Ascending aorta (tissue), 2 donors: ENCODE data around the gene RPL34. TPM values are rescaled to one million over a fixed set of nuclear protein-coding genes. Genes with fewer than 3 reads are reported as not detected.

Source experiments
- DNase-seq, 2 donors: peaks; one replicate each; pipeline ENCODE4 v3.0.0-alpha.2; 2019; ENCODE audit warnings: low spot score in 2 of 2
- H3K27ac ChIP-seq, 2 donors: fragments of 200-600 bp; sonication (generic); one replicate each; pipeline ENCODE4 v1.5.1; 2016 to 2017; ENCODE audit warnings: mild to moderate bottlenecking in 1 of 2
- H3K27me3 ChIP-seq: fragments of 200-600 bp; sonication (generic); one replicate; pipeline ENCODE4 v1.5.1; 2017
- H3K36me3 ChIP-seq, 2 donors: fragments of 200-600 bp; sonication (generic); one replicate each; pipeline ENCODE4 v1.5.1; 2016
- H3K4me1 ChIP-seq, 2 donors: fragments of 200-600 bp; sonication (generic); one replicate each; pipeline ENCODE4 v1.5.1; 2016 to 2017; ENCODE audit warnings: mild to moderate bottlenecking in 1 of 2
- H3K4me3 ChIP-seq, 2 donors: fragments of 200-600 bp; sonication (generic); one replicate each; pipeline ENCODE4 v1.5.1; 2016 to 2017; ENCODE audit warnings: mild to moderate bottlenecking in 1 of 2
- H3K9me3 ChIP-seq, 2 donors: fragments of 200-600 bp; sonication (generic); one replicate each; pipeline ENCODE4 v1.5.1; 2016
- intact Hi-C: fragments of 100-400 bp; cut with DNase I; formaldehyde crosslinking; loops from one replicate; pipeline ENCODE4 v1.15.1; 2023
- total RNA-seq: library from RNA; depleted of rRNA; stranded (reverse); fragments of >200 nt; gene quantifications from one replicate; pipeline ENCODE4 v1.1.0, GENCODE V29; 2016
- TF ChIP-seq, protein P1 (sequence below), 3 experiments: fragments of 200-600 bp in 2 of 3; fragments of 450-650 bp in 1 of 3; sonication (generic) in 2 of 3; IDR thresholded peaks; one replicate each; pipeline ENCODE4 v1.5.1; 2016 to 2019; ENCODE audit warnings: antibody characterized with exemption in 3 of 3, mild to moderate bottlenecking in 1 of 3, moderate library complexity in 1 of 3

RPL34 gene
- total RNA-seq, 1 donor from 2014 or later, result 571 TPM

DNA sequence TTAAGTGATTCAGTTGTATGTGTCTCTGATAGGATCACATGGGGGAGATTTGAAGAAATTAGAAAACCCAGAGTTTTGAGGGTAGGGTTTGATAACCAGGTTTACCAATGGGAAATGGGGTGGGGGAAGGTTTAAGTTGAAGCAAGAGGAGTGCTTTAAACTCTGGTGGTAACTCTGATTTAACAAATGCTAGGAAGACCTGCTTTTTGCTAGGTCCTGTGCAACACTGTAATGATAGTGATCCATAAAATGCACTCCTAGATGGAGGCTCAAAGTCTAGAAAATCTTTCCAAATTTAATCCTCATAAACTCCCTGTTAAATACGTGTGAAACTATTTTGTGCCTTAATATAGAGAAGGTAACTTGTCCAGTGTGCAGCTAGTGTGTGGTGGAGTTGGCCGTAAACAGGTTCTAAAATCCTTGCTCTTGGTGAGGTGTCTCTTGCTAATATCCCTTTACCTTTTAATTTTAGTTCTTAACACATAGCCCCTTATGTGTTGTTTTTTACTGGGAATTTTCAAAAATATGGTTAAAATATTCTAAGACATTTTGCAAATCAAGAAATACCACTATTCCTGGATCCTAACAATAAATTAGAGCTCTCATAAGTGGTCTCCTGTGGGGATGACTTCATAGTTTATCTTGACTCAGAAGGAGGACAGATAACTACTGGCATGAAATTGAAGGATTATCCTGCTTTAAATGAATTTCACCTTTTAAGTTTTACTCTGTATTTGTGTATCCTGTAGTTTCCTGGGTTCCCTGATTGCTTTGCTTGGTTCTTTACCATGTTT, 4.1 kb downstream of the RPL34 start:
- H3K27me3 ChIP-seq, result no peaks in the 10 kb centered on the region
- no peak for DNase-seq
- peaks cover 3 to 11% of the 10 kb centered on the region in 2 donors for H3K4me1 ChIP-seq
- no peaks in the 10 kb centered on the region for H3K9me3 ChIP-seq
- TF ChIP-seq, protein P1, sequence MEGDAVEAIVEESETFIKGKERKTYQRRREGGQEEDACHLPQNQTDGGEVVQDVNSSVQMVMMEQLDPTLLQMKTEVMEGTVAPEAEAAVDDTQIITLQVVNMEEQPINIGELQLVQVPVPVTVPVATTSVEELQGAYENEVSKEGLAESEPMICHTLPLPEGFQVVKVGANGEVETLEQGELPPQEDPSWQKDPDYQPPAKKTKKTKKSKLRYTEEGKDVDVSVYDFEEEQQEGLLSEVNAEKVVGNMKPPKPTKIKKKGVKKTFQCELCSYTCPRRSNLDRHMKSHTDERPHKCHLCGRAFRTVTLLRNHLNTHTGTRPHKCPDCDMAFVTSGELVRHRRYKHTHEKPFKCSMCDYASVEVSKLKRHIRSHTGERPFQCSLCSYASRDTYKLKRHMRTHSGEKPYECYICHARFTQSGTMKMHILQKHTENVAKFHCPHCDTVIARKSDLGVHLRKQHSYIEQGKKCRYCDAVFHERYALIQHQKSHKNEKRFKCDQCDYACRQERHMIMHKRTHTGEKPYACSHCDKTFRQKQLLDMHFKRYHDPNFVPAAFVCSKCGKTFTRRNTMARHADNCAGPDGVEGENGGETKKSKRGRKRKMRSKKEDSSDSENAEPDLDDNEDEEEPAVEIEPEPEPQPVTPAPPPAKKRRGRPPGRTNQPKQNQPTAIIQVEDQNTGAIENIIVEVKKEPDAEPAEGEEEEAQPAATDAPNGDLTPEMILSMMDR (IDR thresholded peaks at IDR 0.05), result no peak
- no peak overlapping the region for H3K27ac ChIP-seq
- intact Hi-C loops, result loop anchor here (5.0 to 10.0 kb wide), 3 partner anchors 800 to 1193 kb away; partner anchors contain the start of genes GAR1, SEC24B and SGMS2
- H3K4me3 ChIP-seq, result no peak overlapping the region
- peaks cover 54 to 79% of the 10 kb centered on the region in 2 donors for H3K36me3 ChIP-seq

DNA sequence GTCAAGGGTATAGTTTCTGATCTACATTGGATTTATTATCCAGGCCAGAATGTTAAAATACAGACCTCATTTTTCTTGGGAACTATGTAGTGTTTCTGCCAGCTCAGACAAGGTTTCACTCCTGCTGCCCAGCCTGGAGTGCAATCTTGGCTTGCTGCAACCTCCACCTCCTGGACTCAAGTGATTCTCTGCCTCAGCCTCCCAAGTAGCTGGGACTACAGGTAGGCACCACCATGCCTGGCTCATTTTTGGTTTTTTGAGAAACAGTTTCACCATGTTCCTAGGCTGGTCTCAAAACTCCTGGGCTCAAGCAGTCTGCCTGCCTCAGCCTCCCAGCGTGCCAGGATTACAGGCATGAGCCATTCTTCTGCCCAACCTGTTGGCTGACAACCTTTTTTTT, 5.7 kb downstream of the RPL34 start:
- DNase-seq, result no peak
- intact Hi-C loops, result loop anchor here (10.0 kb wide), 1 partner anchor 801 kb away; the partner anchor contains the start of gene SGMS2
- Histone ChIP-seq H3K9me3 (no peaks in the 10 kb centered on the region), H3K27ac (no peak overlapping the region), H3K4me1 (peaks cover 3 to 5% of the 10 kb centered on the region in 2 donors), H3K36me3 (peaks cover 59 to 95% of the 10 kb centered on the region in 2 donors), H3K4me3 (no peak overlapping the region), H3K27me3 (no peaks in the 10 kb centered on the region)
- TF ChIP-seq, protein P1 (IDR thresholded peaks at IDR 0.05), result no peak

GRCh38 chr4:108628411-108628810, 8.0 kb downstream of the RPL34 start:
- Histone ChIP-seq H3K27me3 (no peaks in the 10 kb centered on the region), H3K4me1 (no peaks in the 10 kb centered on the region), H3K27ac (no peak overlapping the region), H3K4me3 (no peak overlapping the region), H3K9me3 (no peaks in the 10 kb centered on the region), H3K36me3 (peaks cover 54 to 98% of the 10 kb centered on the region in 2 donors)
- TF ChIP-seq, protein P1 (IDR thresholded peaks at IDR 0.05), result no peak
- intact Hi-C loops, result loop anchor here (10.0 kb wide), 1 partner anchor 804 kb away; the partner anchor contains the start of gene SGMS2
- DNase-seq, result no peak

DNA sequence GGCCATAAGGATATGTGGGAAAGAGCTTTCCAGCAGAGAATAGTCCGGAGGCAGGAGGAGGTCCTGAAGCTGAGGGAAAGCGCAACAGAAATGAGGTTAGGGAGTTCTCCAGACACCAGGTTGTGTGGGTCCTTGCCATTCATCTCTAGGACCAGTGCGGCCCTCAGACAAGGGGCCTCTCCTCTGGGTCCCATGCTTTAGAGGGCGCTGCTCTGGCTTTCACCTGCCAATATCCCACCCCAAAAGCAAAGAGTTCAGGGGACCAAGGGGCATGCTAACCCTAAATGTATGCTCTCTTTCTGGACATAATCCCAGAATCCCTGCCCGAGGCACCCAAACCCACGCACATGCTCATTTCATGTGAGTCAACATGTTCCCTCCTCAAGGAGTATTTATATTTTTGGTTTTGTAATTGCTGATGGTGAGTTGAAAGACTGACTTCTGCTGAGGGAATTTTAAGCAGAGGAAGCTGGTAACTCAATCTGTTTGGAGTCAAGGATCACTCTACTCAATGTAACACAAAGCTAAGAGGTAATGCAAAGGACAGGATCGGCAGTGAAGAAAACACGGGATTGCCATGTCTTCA, 14.8 kb downstream of the RPL34 start:
- no peak for DNase-seq
- intact Hi-C loops, result no loop called here
- H3K4me1 ChIP-seq, result no peaks in the 10 kb centered on the region

GRCh38 chr4:108636246-108636645, 15.9 kb downstream of the RPL34 start:
- intact Hi-C loops, result no loop called here
- no peak overlapping the region for H3K4me3 ChIP-seq
- TF ChIP-seq, protein P1 (IDR thresholded peaks at IDR 0.05), result no peak
- H3K27me3 ChIP-seq, result no peaks in the 10 kb centered on the region
- H3K9me3 ChIP-seq, result no peaks in the 10 kb centered on the region
- H3K4me1 ChIP-seq, result no peaks in the 10 kb centered on the region
- no peak for DNase-seq
- peaks cover 26 to 37% of the 10 kb centered on the region in 2 donors for H3K36me3 ChIP-seq
- no peak overlapping the region for H3K27ac ChIP-seq

More for the DNA sequence above, 14.8 kb downstream of the RPL34 start:
- Histone ChIP-seq H3K27me3 (no peaks in the 10 kb centered on the region), H3K9me3 (no peaks in the 10 kb centered on the region), H3K36me3 (peaks cover 28 to 48% of the 10 kb centered on the region in 2 donors), H3K27ac (no peak overlapping the region), H3K4me3 (no peak overlapping the region)
- TF ChIP-seq, protein P1 (IDR thresholded peaks at IDR 0.05), result no peak
